Astrocyte of the cerebellum (primary cell): ENCODE results near the gene BCL2L11.

Source experiments
- DNase-seq: peaks from one replicate; pipeline ENCODE4 v3.0.0-alpha.2; 2011; ENCODE audit warnings: low read depth
- H3K4me3 ChIP-seq: 2 replicates; pipeline ENCODE4 v1.5.1; 2011; ENCODE audit warnings: mild to moderate bottlenecking, low read depth, low read length, moderate library complexity
- in situ Hi-C: cut with HindIII; loops from 2 replicates; pipeline ENCODE4 v1.10.0; 2017; ENCODE audit warnings: low sequenced_read_pairs
- TF ChIP-seq, protein P1 (sequence below): IDR thresholded peaks from 2 replicates; pipeline ENCODE4 v1.5.1; 2012; ENCODE audit warnings: low read length, low read depth, moderate library complexity, mild to moderate bottlenecking; ENCODE audit errors: missing control alignments

BCL2L11 gene

DNA sequence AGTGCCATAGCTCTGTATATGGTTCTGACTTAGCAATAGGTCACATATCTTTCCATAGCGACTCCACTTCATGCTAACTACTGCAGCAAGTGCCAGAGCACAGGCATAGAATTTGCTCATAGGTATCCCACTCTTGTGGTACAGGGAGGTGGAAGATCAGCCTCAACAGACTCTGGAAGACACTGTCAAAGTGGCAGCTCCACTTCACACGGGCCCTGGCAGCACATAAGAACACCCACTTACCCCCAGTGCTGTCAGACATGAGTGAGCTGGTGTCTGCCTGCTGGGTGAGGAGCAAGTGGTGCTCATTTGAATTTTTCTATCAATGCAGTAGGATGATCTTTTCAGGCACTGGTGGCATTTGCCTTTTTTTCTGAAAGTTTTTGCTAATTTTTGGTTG, 48.6 kb downstream of the BCL2L11 start:
- no peak for DNase-seq
- in situ Hi-C loops = no loop called here
- TF ChIP-seq, protein P1, sequence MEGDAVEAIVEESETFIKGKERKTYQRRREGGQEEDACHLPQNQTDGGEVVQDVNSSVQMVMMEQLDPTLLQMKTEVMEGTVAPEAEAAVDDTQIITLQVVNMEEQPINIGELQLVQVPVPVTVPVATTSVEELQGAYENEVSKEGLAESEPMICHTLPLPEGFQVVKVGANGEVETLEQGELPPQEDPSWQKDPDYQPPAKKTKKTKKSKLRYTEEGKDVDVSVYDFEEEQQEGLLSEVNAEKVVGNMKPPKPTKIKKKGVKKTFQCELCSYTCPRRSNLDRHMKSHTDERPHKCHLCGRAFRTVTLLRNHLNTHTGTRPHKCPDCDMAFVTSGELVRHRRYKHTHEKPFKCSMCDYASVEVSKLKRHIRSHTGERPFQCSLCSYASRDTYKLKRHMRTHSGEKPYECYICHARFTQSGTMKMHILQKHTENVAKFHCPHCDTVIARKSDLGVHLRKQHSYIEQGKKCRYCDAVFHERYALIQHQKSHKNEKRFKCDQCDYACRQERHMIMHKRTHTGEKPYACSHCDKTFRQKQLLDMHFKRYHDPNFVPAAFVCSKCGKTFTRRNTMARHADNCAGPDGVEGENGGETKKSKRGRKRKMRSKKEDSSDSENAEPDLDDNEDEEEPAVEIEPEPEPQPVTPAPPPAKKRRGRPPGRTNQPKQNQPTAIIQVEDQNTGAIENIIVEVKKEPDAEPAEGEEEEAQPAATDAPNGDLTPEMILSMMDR = no peak
- no peak overlapping the region for H3K4me3 ChIP-seq

DNA sequence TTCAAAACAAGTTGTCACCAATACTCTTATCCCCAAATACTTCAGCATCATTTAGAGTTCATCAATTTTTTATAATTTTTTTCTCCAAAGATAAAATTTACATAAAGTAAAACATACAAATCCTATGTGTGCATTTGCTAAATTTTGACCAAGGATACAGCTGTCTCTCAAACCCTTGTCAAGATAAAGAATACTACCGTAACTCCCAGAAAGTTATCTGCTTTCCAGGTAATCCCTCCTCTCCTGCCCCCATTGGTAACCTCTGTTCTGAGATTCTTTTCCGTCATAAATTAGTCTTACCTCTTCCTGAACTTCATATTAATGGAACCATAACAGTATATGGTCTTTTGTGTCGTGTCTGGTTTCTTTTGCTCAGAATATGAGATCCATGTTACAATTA, 49.2 kb downstream of the BCL2L11 start:
- in situ Hi-C loops = loop anchor here (5.0 kb wide), 1 partner anchor 43 kb away; no protein-coding TSS in a partner anchor
- TF ChIP-seq, protein P1 = no peak
- no peak for DNase-seq
- no peak overlapping the region for H3K4me3 ChIP-seq

DNA sequence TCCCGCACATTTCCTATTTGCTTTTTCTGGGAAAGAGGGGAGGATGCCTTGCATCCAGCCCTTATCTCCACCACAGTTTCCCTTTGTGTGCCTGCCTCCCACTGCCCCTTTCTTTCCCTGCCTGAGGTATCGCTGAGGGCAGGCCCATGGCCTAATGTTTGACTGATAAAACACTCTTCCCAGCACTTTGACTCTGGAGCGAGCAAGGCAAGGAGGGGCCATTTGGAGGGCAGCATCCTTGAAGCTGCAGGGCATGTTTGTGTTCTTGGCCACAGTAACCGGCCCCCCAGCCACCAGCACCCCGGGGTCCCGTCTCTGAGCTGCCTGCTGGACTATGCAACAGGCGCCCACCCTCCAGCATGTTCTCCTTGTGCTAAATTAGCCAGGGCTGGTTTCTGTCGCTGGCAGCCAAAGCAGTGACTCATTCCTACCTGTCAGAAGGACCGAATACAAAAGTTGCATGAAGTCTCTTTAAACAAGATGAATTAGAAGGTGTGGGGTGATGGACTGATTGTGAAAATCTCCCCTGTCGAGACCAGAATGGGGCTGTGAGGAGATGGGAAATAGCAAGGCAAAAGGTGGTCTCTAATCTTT, 50.7 kb downstream of the BCL2L11 start:
- TF ChIP-seq, protein P1 = no peak
- DNase-seq = no peak
- H3K4me3 ChIP-seq = no peak overlapping the region
- in situ Hi-C loops = loop anchor here (5.0 kb wide), 1 partner anchor 44 kb away; no protein-coding TSS in a partner anchor

DNA sequence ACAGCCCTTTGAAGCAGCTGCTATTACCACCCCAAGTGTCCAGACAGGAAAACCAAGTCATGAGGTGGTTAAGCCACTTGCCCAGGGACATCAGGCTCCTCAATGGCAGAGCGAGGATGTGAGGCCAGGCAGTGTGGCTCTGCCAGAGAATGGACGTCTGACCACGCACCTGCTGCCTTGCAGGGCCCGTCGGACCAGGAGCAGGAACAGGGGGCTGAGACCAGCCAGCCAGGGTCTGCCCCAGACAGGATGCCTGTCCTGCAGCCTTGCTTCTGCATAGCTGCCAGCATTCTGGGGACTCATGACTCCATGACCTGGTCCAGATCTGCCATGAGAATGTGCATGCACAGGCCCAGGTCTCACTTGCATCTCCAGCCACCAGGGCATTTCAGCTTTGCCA, 52.0 kb downstream of the BCL2L11 start:
- TF ChIP-seq, protein P1 = no peak
- DNase-seq = no peak
- in situ Hi-C loops = loop anchor here (5.0 kb wide), 1 partner anchor 45 kb away; no protein-coding TSS in a partner anchor
- H3K4me3 ChIP-seq = no peak overlapping the region

DNA sequence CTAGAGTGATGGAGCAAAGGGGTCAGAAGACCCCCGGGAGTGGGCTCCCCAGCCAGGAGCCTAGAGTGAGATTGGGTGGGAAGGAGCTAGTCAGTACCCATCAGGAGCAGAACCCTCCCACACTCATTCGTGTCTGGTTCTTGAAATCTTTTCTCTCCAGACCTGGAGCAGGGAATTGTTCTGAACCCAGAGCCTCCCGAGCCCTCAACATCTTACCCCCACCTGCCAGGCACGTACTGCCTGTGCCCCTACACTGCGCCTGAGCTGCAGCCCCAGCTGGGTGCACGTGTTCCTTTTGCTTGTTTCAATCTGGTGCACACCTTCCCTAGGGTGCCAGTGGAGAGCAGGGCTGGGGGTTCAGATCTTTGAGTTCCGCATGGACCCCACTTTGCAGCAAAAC, 52.6 kb downstream of the BCL2L11 start:
- H3K4me3 ChIP-seq = no peak overlapping the region
- in situ Hi-C loops = loop anchor here (5.0 kb wide), 1 partner anchor 46 kb away; no protein-coding TSS in a partner anchor

DNA sequence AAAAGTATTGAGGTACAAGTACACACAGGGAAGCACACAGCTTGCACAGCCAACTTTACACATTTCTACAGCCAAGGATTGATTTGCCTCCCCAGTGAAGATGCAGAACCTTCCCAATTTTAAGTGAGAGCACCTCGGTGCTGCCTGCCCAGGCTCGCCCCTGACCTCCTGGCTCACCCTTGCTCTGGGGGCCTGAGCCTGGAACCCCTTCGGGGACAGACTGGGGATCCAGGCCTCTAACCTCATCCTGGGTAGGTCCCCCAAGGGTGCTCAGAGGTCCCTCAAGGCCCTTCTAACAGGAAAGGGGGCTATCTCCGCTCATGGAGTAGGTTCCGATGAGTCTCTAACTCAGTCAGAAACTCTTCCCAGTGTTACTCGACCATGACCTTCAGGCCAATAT, 53.1 kb downstream of the BCL2L11 start:
- in situ Hi-C loops = loop anchor here (5.0 kb wide), 1 partner anchor 47 kb away; no protein-coding TSS in a partner anchor
- TF ChIP-seq, protein P1 = no peak
- no peak for DNase-seq

More for the DNA sequence above, 52.6 kb downstream of the BCL2L11 start:
- DNase-seq = no peak
- TF ChIP-seq, protein P1 = no peak

More for the DNA sequence above, 53.1 kb downstream of the BCL2L11 start:
- H3K4me3 ChIP-seq = no peak overlapping the region
